HEK293T (cell line): ENCODE measurements around the gene VAT1L.

ENCODE experiments used
- ARNT ChIP-seq: fragments of 450-650 bp; IDR thresholded peaks from 2 replicates; pipeline ENCODE4 v1.6.1; 2017; ENCODE audit warnings: mild to moderate bottlenecking
- BHLHE40 ChIP-seq: fragments of 450-650 bp; IDR thresholded peaks from 2 replicates; pipeline ENCODE4 v1.6.1; 2016; ENCODE audit warnings: mild to moderate bottlenecking, moderate library complexity, borderline replicate concordance
- ELF4 ChIP-seq: fragments of 450-650 bp; IDR thresholded peaks from 2 replicates; pipeline ENCODE4 v1.6.1; 2017; ENCODE audit warnings: antibody characterized with exemption
- FOXK2 ChIP-seq: fragments of 450-650 bp; IDR thresholded peaks from 2 replicates; pipeline ENCODE4 v1.6.1; 2016; ENCODE audit warnings: mild to moderate bottlenecking
- FOXM1 ChIP-seq: fragments of 450-650 bp; IDR thresholded peaks from 2 replicates; pipeline ENCODE4 v1.6.1; 2017; ENCODE audit warnings: mild to moderate bottlenecking, borderline replicate concordance
- HDGF ChIP-seq: fragments of 450-650 bp; IDR thresholded peaks from 2 replicates; pipeline ENCODE4 v1.6.1; 2017; ENCODE audit warnings: antibody characterized with exemption, borderline replicate concordance
- LEF1 ChIP-seq: fragments of 450-650 bp; IDR thresholded peaks from 2 replicates; pipeline ENCODE4 v1.6.1; 2017; ENCODE audit warnings: mild to moderate bottlenecking, borderline replicate concordance
- NFRKB ChIP-seq: fragments of 450-650 bp; IDR thresholded peaks from 2 replicates; pipeline ENCODE4 v1.6.1; 2016; ENCODE audit warnings: mild to moderate bottlenecking, moderate library complexity
- PKNOX1 ChIP-seq: fragments of 450-650 bp; IDR thresholded peaks from 2 replicates; pipeline ENCODE4 v1.6.1; 2016
- SP1 ChIP-seq: fragments of 450-650 bp; IDR thresholded peaks from 2 replicates; pipeline ENCODE4 v1.6.1; 2017
- SUZ12 ChIP-seq: fragments of 450-650 bp; IDR thresholded peaks from 2 replicates; pipeline ENCODE4 v1.6.1; 2016; ENCODE audit warnings: mild to moderate bottlenecking
- TARDBP ChIP-seq: fragments of 450-650 bp; IDR thresholded peaks from 2 replicates; pipeline ENCODE4 v1.6.1; 2016
- ZNF384 ChIP-seq: fragments of 450-650 bp; IDR thresholded peaks from 2 replicates; pipeline ENCODE4 v1.6.1; 2016

- no peak for TF ChIP-seq ZNF384
- no peak for TF ChIP-seq ELF4
- no peak for TF ChIP-seq FOXK2
- TF ChIP-seq FOXM1: no peak
- TF ChIP-seq PKNOX1: no peak
- no peak for TF ChIP-seq TARDBP
- TF ChIP-seq SP1: no peak
- no peak for TF ChIP-seq BHLHE40
- no peak for TF ChIP-seq NFRKB
- TF ChIP-seq LEF1: no peak
- TF ChIP-seq HDGF: no peak
- TF ChIP-seq ARNT: no peak
- no peak for TF ChIP-seq SUZ12
Measured at GRCh38 chr16:78007121-78007520, 218.8 kb downstream of the VAT1L start.
